ENCODE data around the gene SLC25A22. TPM values are rescaled to one million over a fixed set of nuclear protein-coding genes. Genes with fewer than 3 reads are reported as not detected.

SLC25A22 gene
- total and polyA plus RNA-seq, 9 of the 15 experiments (the other 6 are each of a cell fraction or from before 2014, with no cell fraction given), result 0.41 to 55.4 (median 11.4) TPM

DNA sequence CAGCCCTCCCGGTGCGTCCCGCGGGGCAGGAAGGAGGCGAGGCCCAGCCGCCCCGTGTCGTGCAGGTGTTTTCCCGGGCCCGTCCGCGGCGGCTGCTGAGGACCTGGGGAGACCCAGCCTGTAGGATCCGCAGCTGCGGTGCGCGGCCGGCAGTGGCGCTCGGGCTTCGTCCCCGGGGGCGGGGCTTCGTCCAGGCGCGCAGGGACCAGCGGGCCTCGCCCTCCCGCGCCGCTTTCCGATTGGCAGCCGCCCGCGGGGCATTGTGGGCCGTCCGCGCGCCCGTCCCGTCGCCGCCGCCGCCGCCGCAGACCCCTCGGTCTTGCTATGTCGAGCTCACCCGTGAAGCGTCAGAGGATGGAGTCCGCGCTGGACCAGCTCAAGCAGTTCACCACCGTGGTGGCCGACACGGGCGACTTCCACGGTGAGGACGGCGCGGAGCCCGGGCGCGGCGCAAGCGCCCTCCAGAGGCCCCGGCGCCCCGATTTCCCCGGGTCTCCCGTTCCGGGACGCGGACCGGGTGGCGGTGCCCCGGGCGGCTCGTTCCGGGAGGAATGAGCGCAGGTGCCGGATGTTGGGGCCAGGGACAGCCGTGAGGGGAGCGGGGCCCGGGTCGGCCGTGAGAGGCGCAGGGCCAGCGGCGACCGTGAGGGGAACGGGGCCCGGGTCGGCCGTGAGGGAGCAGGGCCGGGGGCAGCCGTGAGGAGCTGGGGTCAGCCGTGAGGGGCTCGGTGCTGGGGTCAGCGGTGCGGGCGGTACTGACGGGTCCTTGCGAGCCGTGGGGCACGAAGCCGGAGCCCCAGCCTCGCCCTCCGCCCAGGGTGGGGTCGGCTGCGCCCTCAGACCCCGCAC is 50.7 kb downstream of the SLC25A22 start, which contains the start of gene TALDO1 (continued):
- TF ChIP-seq, protein P1, sequence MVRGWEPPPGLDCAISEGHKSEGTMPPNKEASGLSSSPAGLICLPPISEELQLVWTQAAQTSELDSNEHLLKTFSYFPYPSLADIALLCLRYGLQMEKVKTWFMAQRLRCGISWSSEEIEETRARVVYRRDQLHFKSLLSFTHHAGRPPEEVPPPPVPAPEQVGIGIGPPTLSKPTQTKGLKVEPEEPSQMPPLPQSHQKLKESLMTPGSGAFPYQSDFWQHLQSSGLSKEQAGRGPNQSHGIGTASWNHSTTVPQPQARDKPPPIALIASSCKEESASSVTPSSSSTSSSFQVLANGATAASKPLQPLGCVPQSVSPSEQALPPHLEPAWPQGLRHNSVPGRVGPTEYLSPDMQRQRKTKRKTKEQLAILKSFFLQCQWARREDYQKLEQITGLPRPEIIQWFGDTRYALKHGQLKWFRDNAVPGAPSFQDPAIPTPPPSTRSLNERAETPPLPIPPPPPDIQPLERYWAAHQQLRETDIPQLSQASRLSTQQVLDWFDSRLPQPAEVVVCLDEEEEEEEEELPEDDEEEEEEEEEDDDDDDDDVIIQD (CRISPR knock-in tag; IDR thresholded peaks at IDR 0.05), result no peak
- TF ChIP-seq ESRRA (IDR thresholded peaks at IDR 0.05; ENCODE audit: borderline replicate concordance, low read depth) (peak; percentile 30; the same call in 1 of the 2 replicates), NONO (IDR thresholded peaks at IDR 0.05; ENCODE audit: low read depth in 2 of 2, low read length in 1 of 2) (peak in 1 of 2 experiments; percentile 52; a peak in 1 of 4 replicates), HDAC1 (IDR thresholded peaks at IDR 0.05) (peak in 1 of 2 experiments; percentile 68; a peak in 1 of 4 replicates), RUNX1 (IDR thresholded peaks at IDR 0.05; ENCODE audit: low read depth) (no peak), ZNF143 (CRISPR knock-in tag; IDR thresholded peaks at IDR 0.05) (peak; percentile 78), KLF6 (CRISPR knock-in tag; IDR thresholded peaks at IDR 0.05; ENCODE audit: borderline replicate concordance) (no peak), CREB1 (IDR thresholded peaks at IDR 0.05) (0 out of 2 replicates have a peak, but pooled peaks have one; percentile 21), CREB1 (CRISPR knock-in tag; IDR thresholded peaks at IDR 0.05) (no peak), BRCA1 (IDR thresholded peaks at IDR 0.05) (no peak), BRCA1 (CRISPR knock-in tag; IDR thresholded peaks at IDR 0.05) (0 out of 2 replicates have a peak, but pooled peaks have one; percentile 39), CHCHD3 (CRISPR knock-in tag; IDR thresholded peaks at IDR 0.05) (no peak), FOXP1 (CRISPR knock-in tag; IDR thresholded peaks at IDR 0.05) (peak; percentile 62; the same call in 1 of the 2 replicates), ATF1 (CRISPR knock-in tag; IDR thresholded peaks at IDR 0.05) (no peak), ATF1 (tag; IDR thresholded peaks at IDR 0.05) (peak; percentile 47), ZNF589 (CRISPR knock-in tag; IDR thresholded peaks at IDR 0.05; ENCODE audit: low read depth) (no peak), SP1 (CRISPR knock-in tag; IDR thresholded peaks at IDR 0.05) (peak; percentile 53; the same call in 1 of the 2 replicates), KDM5B (IDR thresholded peaks at IDR 0.05; ENCODE audit: insufficient replicate concordance, low read depth, low read length) (peak; percentile 75)
- TF ChIP-seq, protein P2, sequence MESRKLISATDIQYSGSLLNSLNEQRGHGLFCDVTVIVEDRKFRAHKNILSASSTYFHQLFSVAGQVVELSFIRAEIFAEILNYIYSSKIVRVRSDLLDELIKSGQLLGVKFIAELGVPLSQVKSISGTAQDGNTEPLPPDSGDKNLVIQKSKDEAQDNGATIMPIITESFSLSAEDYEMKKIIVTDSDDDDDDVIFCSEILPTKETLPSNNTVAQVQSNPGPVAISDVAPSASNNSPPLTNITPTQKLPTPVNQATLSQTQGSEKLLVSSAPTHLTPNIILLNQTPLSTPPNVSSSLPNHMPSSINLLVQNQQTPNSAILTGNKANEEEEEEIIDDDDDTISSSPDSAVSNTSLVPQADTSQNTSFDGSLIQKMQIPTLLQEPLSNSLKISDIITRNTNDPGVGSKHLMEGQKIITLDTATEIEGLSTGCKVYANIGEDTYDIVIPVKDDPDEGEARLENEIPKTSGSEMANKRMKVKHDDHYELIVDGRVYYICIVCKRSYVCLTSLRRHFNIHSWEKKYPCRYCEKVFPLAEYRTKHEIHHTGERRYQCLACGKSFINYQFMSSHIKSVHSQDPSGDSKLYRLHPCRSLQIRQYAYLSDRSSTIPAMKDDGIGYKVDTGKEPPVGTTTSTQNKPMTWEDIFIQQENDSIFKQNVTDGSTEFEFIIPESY (CRISPR knock-in tag; IDR thresholded peaks at IDR 0.05), result peak; percentile 19; the same call in 1 of the 2 replicates
- TF ChIP-seq, protein P3, sequence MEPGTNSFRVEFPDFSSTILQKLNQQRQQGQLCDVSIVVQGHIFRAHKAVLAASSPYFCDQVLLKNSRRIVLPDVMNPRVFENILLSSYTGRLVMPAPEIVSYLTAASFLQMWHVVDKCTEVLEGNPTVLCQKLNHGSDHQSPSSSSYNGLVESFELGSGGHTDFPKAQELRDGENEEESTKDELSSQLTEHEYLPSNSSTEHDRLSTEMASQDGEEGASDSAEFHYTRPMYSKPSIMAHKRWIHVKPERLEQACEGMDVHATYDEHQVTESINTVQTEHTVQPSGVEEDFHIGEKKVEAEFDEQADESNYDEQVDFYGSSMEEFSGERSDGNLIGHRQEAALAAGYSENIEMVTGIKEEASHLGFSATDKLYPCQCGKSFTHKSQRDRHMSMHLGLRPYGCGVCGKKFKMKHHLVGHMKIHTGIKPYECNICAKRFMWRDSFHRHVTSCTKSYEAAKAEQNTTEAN (CRISPR knock-in tag; IDR thresholded peaks at IDR 0.05), result 0 out of 2 replicates have a peak, but pooled peaks have one; percentile 25
- TF ChIP-seq, protein P4, sequence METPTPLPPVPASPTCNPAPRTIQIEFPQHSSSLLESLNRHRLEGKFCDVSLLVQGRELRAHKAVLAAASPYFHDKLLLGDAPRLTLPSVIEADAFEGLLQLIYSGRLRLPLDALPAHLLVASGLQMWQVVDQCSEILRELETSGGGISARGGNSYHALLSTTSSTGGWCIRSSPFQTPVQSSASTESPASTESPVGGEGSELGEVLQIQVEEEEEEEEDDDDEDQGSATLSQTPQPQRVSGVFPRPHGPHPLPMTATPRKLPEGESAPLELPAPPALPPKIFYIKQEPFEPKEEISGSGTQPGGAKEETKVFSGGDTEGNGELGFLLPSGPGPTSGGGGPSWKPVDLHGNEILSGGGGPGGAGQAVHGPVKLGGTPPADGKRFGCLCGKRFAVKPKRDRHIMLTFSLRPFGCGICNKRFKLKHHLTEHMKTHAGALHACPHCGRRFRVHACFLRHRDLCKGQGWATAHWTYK (CRISPR knock-in tag; IDR thresholded peaks at IDR 0.05), result 0 out of 2 replicates have a peak, but pooled peaks have one; percentile 28
- TF ChIP-seq, protein P5, sequence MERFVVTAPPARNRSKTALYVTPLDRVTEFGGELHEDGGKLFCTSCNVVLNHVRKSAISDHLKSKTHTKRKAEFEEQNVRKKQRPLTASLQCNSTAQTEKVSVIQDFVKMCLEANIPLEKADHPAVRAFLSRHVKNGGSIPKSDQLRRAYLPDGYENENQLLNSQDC (CRISPR knock-in tag; IDR thresholded peaks at IDR 0.05), result peak; percentile 70; the same call in 1 of the 2 replicates

Measured in K562 (cell line).